Measurements from ENCODE around the gene MAP7.

Gene MAP7

DNA sequence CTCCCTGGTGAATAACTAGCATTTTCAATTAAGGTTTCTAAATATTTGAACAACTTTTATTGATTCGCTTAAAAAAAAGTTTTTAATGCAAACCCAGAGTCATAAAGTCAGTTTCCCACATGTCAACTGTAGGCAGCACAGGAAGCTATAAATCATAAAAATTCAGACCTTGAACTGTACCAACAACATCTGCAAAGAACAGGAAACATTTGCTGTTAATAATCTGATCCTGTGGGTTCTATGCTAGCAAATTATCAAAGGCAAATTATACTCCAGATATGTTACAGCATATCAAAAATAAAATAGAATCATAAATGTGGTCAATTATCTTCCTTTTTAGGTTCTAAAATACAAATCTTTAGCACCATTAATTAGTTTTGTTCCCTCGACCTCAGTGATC, 16.6 kb upstream of the MAP7 start:
- H3K27me3 ChIP-seq (ENCODE audit: control insufficient read depth in 1 of 2, insufficient read depth in 2 of 2, low read length in 2 of 2), result no peaks in the 10 kb centered on the region
- peaks cover 8 to 10% of the 10 kb centered on the region in 2 donors for H3K36me3 ChIP-seq (ENCODE audit: control insufficient read depth in 1 of 2, insufficient read depth in 2 of 2, low read length in 2 of 2)
- H3K9ac ChIP-seq (ENCODE audit: low read depth in 1 of 2, low read length in 2 of 2), result no peak overlapping the region
- peak overlapping the region in 1 of 2 donors; percentile 48 for H3K4me3 ChIP-seq (ENCODE audit: low read depth in 1 of 2, low read length in 2 of 2)
- H3K4me1 ChIP-seq (ENCODE audit: control insufficient read depth in 1 of 2, insufficient read depth in 2 of 2, low read length in 2 of 2), result peaks cover 12 to 36% of the 10 kb centered on the region in 2 donors
- peaks cover 4 to 13% of the 10 kb centered on the region in 2 donors for H3K9me3 ChIP-seq (ENCODE audit: control insufficient read depth in 1 of 2, low read length in 2 of 2)
- no peak overlapping the region for H3K27ac ChIP-seq (ENCODE audit: low read depth, low read length)

GRCh38 chr6:136566007-136566487, 15.8 kb upstream of the MAP7 start:
- no peaks in the 10 kb centered on the region for H3K27me3 ChIP-seq (ENCODE audit: control insufficient read depth in 1 of 2, insufficient read depth in 2 of 2, low read length in 2 of 2)
- H3K36me3 ChIP-seq (ENCODE audit: control insufficient read depth in 1 of 2, insufficient read depth in 2 of 2, low read length in 2 of 2), result peaks cover 5 to 15% of the 10 kb centered on the region in 2 donors
- no peak overlapping the region for H3K9ac ChIP-seq (ENCODE audit: low read depth in 1 of 2, low read length in 2 of 2)
- H3K27ac ChIP-seq (ENCODE audit: low read depth, low read length), result peak overlapping the region; percentile 11
- H3K4me1 ChIP-seq (ENCODE audit: control insufficient read depth in 1 of 2, insufficient read depth in 2 of 2, low read length in 2 of 2), result peaks cover 12 to 36% of the 10 kb centered on the region in 2 donors
- H3K9me3 ChIP-seq (ENCODE audit: control insufficient read depth in 1 of 2, low read length in 2 of 2), result peaks cover under 1 to 5% of the 10 kb centered on the region in 2 donors
- H3K4me3 ChIP-seq (ENCODE audit: low read depth in 1 of 2, low read length in 2 of 2), result peak overlapping the region in 1 of 2 donors; percentile 42

DNA sequence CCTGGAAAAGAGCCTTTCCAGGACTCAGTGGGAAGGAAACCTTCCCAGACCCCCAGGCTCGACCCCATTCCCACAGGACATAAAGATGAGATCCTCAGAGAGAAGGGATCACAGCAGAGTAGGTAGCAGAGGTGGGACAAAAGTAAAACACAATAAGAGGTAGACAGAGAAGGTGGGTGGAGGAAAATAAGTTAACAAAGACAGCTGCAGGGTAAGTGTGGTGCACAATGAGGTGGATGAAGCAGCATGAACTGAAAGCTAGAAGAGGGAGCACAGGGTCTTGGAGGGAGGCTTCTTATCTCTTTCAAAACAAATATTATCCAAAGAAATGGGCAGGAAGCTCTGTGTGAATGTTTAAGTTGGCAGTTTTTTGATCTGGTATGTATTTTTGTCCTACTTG, 14.0 kb upstream of the MAP7 start:
- Histone ChIP-seq H3K4me1 (ENCODE audit: control insufficient read depth in 1 of 2, insufficient read depth in 2 of 2, low read length in 2 of 2) (peaks cover 12 to 36% of the 10 kb centered on the region in 2 donors), H3K36me3 (ENCODE audit: control insufficient read depth in 1 of 2, insufficient read depth in 2 of 2, low read length in 2 of 2) (peaks cover 4 to 16% of the 10 kb centered on the region in 2 donors), H3K9me3 (ENCODE audit: control insufficient read depth in 1 of 2, low read length in 2 of 2) (no peaks in the 10 kb centered on the region), H3K4me3 (ENCODE audit: low read depth in 1 of 2, low read length in 2 of 2) (no peak overlapping the region), H3K27ac (ENCODE audit: low read depth, low read length) (no peak overlapping the region), H3K27me3 (ENCODE audit: control insufficient read depth in 1 of 2, insufficient read depth in 2 of 2, low read length in 2 of 2) (no peaks in the 10 kb centered on the region), H3K9ac (ENCODE audit: low read depth in 1 of 2, low read length in 2 of 2) (no peak overlapping the region)

- Histone ChIP-seq H3K9ac (ENCODE audit: low read depth in 1 of 2, low read length in 2 of 2) (no peak overlapping the region), H3K4me1 (ENCODE audit: control insufficient read depth in 1 of 2, insufficient read depth in 2 of 2, low read length in 2 of 2) (peaks cover 12 to 36% of the 10 kb centered on the region in 2 donors), H3K36me3 (ENCODE audit: control insufficient read depth in 1 of 2, insufficient read depth in 2 of 2, low read length in 2 of 2) (peaks cover 4 to 18% of the 10 kb centered on the region in 2 donors), H3K27me3 (ENCODE audit: control insufficient read depth in 1 of 2, insufficient read depth in 2 of 2, low read length in 2 of 2) (no peaks in the 10 kb centered on the region), H3K9me3 (ENCODE audit: control insufficient read depth in 1 of 2, low read length in 2 of 2) (no peaks in the 10 kb centered on the region), H3K4me3 (ENCODE audit: low read depth in 1 of 2, low read length in 2 of 2) (no peak overlapping the region), H3K27ac (ENCODE audit: low read depth, low read length) (no peak overlapping the region)
Measured at GRCh38 chr6:136563386-136564152, 13.3 kb upstream of the MAP7 start.

- peaks cover 4 to 14% of the 10 kb centered on the region in 2 donors for H3K36me3 ChIP-seq (ENCODE audit: control insufficient read depth in 1 of 2, insufficient read depth in 2 of 2, low read length in 2 of 2)
- H3K27ac ChIP-seq (ENCODE audit: low read depth, low read length), result no peak overlapping the region
- no peaks in the 10 kb centered on the region for H3K9me3 ChIP-seq (ENCODE audit: control insufficient read depth in 1 of 2, low read length in 2 of 2)
- H3K4me3 ChIP-seq (ENCODE audit: low read depth in 1 of 2, low read length in 2 of 2), result no peak overlapping the region
- no peak overlapping the region for H3K9ac ChIP-seq (ENCODE audit: low read depth in 1 of 2, low read length in 2 of 2)
- no peaks in the 10 kb centered on the region for H3K27me3 ChIP-seq (ENCODE audit: control insufficient read depth in 1 of 2, insufficient read depth in 2 of 2, low read length in 2 of 2)
- H3K4me1 ChIP-seq (ENCODE audit: control insufficient read depth in 1 of 2, insufficient read depth in 2 of 2, low read length in 2 of 2), result peaks cover 5 to 23% of the 10 kb centered on the region in 2 donors
Measured at GRCh38 chr6:136562211-136562610, 12.0 kb upstream of the MAP7 start.

GRCh38 chr6:136553166-136553787, 3.1 kb upstream of the MAP7 start:
- Histone ChIP-seq H3K36me3 (ENCODE audit: control insufficient read depth in 1 of 2, insufficient read depth in 2 of 2, low read length in 2 of 2) (peaks cover 4% of the 10 kb centered on the region in 2 donors), H3K27me3 (ENCODE audit: control insufficient read depth in 1 of 2, insufficient read depth in 2 of 2, low read length in 2 of 2) (no peaks in the 10 kb centered on the region), H3K4me1 (ENCODE audit: control insufficient read depth in 1 of 2, insufficient read depth in 2 of 2, low read length in 2 of 2) (peaks cover 14 to 20% of the 10 kb centered on the region in 2 donors), H3K9me3 (ENCODE audit: control insufficient read depth in 1 of 2, low read length in 2 of 2) (no peaks in the 10 kb centered on the region), H3K27ac (ENCODE audit: low read depth, low read length) (no peak overlapping the region), H3K9ac (ENCODE audit: low read depth in 1 of 2, low read length in 2 of 2) (no peak overlapping the region), H3K4me3 (ENCODE audit: low read depth in 1 of 2, low read length in 2 of 2) (no peak overlapping the region)

GRCh38 chr6:136552054-136552453, 1.8 kb upstream of the MAP7 start:
- Histone ChIP-seq H3K36me3 (ENCODE audit: control insufficient read depth in 1 of 2, insufficient read depth in 2 of 2, low read length in 2 of 2) (peaks cover 4% of the 10 kb centered on the region in 2 donors), H3K9ac (ENCODE audit: low read depth in 1 of 2, low read length in 2 of 2) (no peak overlapping the region), H3K9me3 (ENCODE audit: control insufficient read depth in 1 of 2, low read length in 2 of 2) (no peaks in the 10 kb centered on the region), H3K4me1 (ENCODE audit: control insufficient read depth in 1 of 2, insufficient read depth in 2 of 2, low read length in 2 of 2) (peaks cover 14 to 21% of the 10 kb centered on the region in 2 donors), H3K4me3 (ENCODE audit: low read depth in 1 of 2, low read length in 2 of 2) (no peak overlapping the region), H3K27me3 (ENCODE audit: control insufficient read depth in 1 of 2, insufficient read depth in 2 of 2, low read length in 2 of 2) (peaks cover 0 to 1% of the 10 kb centered on the region in 2 donors), H3K27ac (ENCODE audit: low read depth, low read length) (no peak overlapping the region)

GRCh38 chr6:136551103-136551502, 881 bp upstream of the MAP7 start:
- no peaks in the 10 kb centered on the region for H3K36me3 ChIP-seq (ENCODE audit: control insufficient read depth in 1 of 2, insufficient read depth in 2 of 2, low read length in 2 of 2)
- H3K27me3 ChIP-seq (ENCODE audit: control insufficient read depth in 1 of 2, insufficient read depth in 2 of 2, low read length in 2 of 2), result peaks cover 0 to 5% of the 10 kb centered on the region in 2 donors
- H3K27ac ChIP-seq (ENCODE audit: low read depth, low read length), result no peak overlapping the region
- H3K9ac ChIP-seq (ENCODE audit: low read depth in 1 of 2, low read length in 2 of 2), result peak overlapping the region; percentile 50 to 68
- H3K9me3 ChIP-seq (ENCODE audit: control insufficient read depth in 1 of 2, low read length in 2 of 2), result no peaks in the 10 kb centered on the region
- peak overlapping the region; percentile 69 to 79 for H3K4me3 ChIP-seq (ENCODE audit: low read depth in 1 of 2, low read length in 2 of 2)
- peaks cover 14 to 27% of the 10 kb centered on the region in 2 donors for H3K4me1 ChIP-seq (ENCODE audit: control insufficient read depth in 1 of 2, insufficient read depth in 2 of 2, low read length in 2 of 2)

DNA sequence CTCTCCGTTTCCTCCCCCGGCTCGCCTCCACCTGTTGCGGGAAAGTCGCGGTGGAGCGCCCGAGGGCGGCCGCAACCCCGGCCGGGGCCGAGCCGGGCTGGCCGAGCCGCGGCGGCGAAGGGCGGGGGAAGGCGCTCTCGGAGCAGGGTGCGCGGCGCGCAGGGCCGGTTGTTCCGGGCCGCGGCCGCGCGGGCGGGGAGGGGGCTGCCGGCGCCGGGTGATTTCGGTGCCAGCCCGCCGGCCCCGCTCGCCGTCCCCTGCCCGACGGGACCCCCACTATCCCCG, 235 bp downstream of the MAP7 start:
- Histone ChIP-seq H3K4me1 (ENCODE audit: control insufficient read depth in 1 of 2, insufficient read depth in 2 of 2, low read length in 2 of 2) (peaks cover 14 to 27% of the 10 kb centered on the region in 2 donors), H3K27ac (ENCODE audit: low read depth, low read length) (peak overlapping the region; percentile 71), H3K9ac (ENCODE audit: low read depth in 1 of 2, low read length in 2 of 2) (peak overlapping the region; percentile 70 to 71)

DNA sequence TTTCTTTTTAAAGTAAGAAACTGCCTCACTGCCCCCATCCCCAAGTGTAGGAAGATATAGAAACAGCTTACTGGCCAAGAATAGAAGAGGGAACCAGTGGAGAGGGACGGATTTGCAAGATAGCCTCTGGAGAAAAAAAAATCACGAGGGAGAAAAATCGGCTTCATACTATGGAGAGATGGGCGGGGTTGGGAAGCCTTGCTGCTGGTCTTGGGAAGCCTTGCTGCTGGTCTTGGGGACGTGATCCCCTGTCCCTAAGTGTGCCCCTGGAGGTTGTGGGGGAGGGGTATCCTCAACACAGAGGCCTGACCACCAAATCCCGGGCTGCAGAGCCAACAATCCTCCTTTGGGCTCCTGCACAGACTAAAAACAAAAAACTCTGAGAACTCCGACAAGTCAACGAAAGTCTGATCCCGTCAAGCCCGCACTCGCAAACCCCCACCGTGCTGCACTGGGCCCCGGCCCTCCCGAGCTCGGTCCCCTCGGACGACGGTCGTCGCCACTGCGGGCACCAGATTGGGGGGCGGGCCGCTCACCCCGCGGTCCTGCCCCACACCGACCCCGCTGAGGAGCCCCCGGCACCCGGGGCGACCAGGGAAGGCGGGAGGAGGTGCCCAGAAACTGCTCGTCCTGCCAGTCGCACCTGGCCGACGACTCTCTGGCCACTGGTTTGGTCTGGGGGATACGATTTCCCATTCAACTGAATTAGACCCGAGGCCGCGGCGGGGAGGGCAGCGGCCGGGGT, 750 bp downstream of the MAP7 start:
- Histone ChIP-seq H3K4me3 (ENCODE audit: low read depth in 1 of 2, low read length in 2 of 2) (peak overlapping the region; percentile 69 to 79), H3K9me3 (ENCODE audit: control insufficient read depth in 1 of 2, low read length in 2 of 2) (no peaks in the 10 kb centered on the region), H3K36me3 (ENCODE audit: control insufficient read depth in 1 of 2, insufficient read depth in 2 of 2, low read length in 2 of 2) (no peaks in the 10 kb centered on the region), H3K9ac (ENCODE audit: low read depth in 1 of 2, low read length in 2 of 2) (peak overlapping the region; percentile 70 to 71), H3K27ac (ENCODE audit: low read depth, low read length) (no peak overlapping the region), H3K27me3 (ENCODE audit: control insufficient read depth in 1 of 2, insufficient read depth in 2 of 2, low read length in 2 of 2) (peaks cover 0 to 5% of the 10 kb centered on the region in 2 donors), H3K4me1 (ENCODE audit: control insufficient read depth in 1 of 2, insufficient read depth in 2 of 2, low read length in 2 of 2) (peaks cover 14 to 27% of the 10 kb centered on the region in 2 donors)

More for the DNA sequence above, 235 bp downstream of the MAP7 start:
- no peaks in the 10 kb centered on the region for H3K9me3 ChIP-seq (ENCODE audit: control insufficient read depth in 1 of 2, low read length in 2 of 2)
- H3K27me3 ChIP-seq (ENCODE audit: control insufficient read depth in 1 of 2, insufficient read depth in 2 of 2, low read length in 2 of 2), result peaks cover 0 to 5% of the 10 kb centered on the region in 2 donors
- H3K36me3 ChIP-seq (ENCODE audit: control insufficient read depth in 1 of 2, insufficient read depth in 2 of 2, low read length in 2 of 2), result no peaks in the 10 kb centered on the region
- peak overlapping the region; percentile 69 to 79 for H3K4me3 ChIP-seq (ENCODE audit: low read depth in 1 of 2, low read length in 2 of 2)

Data from duodenal mucosa (tissue), 2 donors.